Stimulated activated CD4-positive, alpha-beta T cell treated with anti-CD3 and anti-CD28 coated beads, TNF-alpha, amount 100 ng/mL, for 1 hour (primary cell): ENCODE measurements around the gene DPF3.

Experiments used
- DNase-seq, 3 donors: peaks; one replicate each; pipeline ENCODE4 v3.0.0-alpha.2; 2020; ENCODE audit warnings: low read depth in 3 of 3, low spot score in 1 of 3

The DPF3 gene

GRCh38 chr14:72621387-72622065, 272.4 kb downstream of the DPF3 start:
- DNase-seq: no peak

- DNase-seq: no peak
Observed at GRCh38 chr14:72619881-72620280, 274.0 kb downstream of the DPF3 start.

- DNase-seq: no peak
Observed at GRCh38 chr14:72619111-72619571, 274.8 kb downstream of the DPF3 start.

- no peak for DNase-seq
Observed at GRCh38 chr14:72618424-72618823, 275.5 kb downstream of the DPF3 start.

- DNase-seq: no peak
Observed at GRCh38 chr14:72617391-72618031, 276.4 kb downstream of the DPF3 start.

GRCh38 chr14:72616811-72617210, 277.1 kb downstream of the DPF3 start:
- no peak for DNase-seq

GRCh38 chr14:72616294-72616693, 277.6 kb downstream of the DPF3 start:
- DNase-seq: no peak

- no peak for DNase-seq
Observed at GRCh38 chr14:72615451-72616121, 278.3 kb downstream of the DPF3 start.

GRCh38 chr14:72614891-72615415, 278.9 kb downstream of the DPF3 start:
- DNase-seq: no peak

- no peak for DNase-seq
Observed at GRCh38 chr14:72614365-72614764, 279.5 kb downstream of the DPF3 start.

- no peak for DNase-seq
Observed at GRCh38 chr14:72613975-72614319, 280.0 kb downstream of the DPF3 start.

GRCh38 chr14:72613231-72613974, 280.5 kb downstream of the DPF3 start:
- no peak for DNase-seq

GRCh38 chr14:72612041-72612440, 281.9 kb downstream of the DPF3 start:
- DNase-seq: no peak

- DNase-seq: no peak
Observed at GRCh38 chr14:72611506-72611905, 282.4 kb downstream of the DPF3 start.

- no peak for DNase-seq
Observed at GRCh38 chr14:72610831-72611200, 283.1 kb downstream of the DPF3 start.

GRCh38 chr14:72610096-72610830, 283.6 kb downstream of the DPF3 start:
- DNase-seq: no peak

GRCh38 chr14:72609205-72609916, 284.5 kb downstream of the DPF3 start:
- DNase-seq: no peak

- no peak for DNase-seq
Observed at GRCh38 chr14:72608391-72609204, 285.3 kb downstream of the DPF3 start.

GRCh38 chr14:72607386-72608130, 286.3 kb downstream of the DPF3 start:
- DNase-seq: no peak
